GM21447 (cell line): ENCODE measurements around the gene SPEM1.

Source experiments
- ATAC-seq: cut with Tn5 transposase; IDR thresholded peaks from one replicate; pipeline ENCODE4 v1.9.1; 2021; ENCODE audit not compliant: unreplicated experiment

The SPEM1 gene

GRCh38 chr17:7398612-7399011, 21.5 kb upstream of the SPEM1 start:
- no peak for ATAC-seq

GRCh38 chr17:7403043-7403726, 16.9 kb upstream of the SPEM1 start:
- ATAC-seq, result no peak

- ATAC-seq, result no peak
These were observed 16.5 kb upstream of the SPEM1 start for GRCh38 chr17:7403727-7403976.

- peak; percentile 94 for ATAC-seq
These were observed 16.0 kb upstream of the SPEM1 start, which contains the start of gene TMEM256 for GRCh38 chr17:7403977-7404736. Gene TMEM256, minus strand, starts transcription at chr17:7404097. Its CDS starts 13 bp downstream, at chr17:7404084.

- ATAC-seq, result no peak
These were observed 15.3 kb upstream of the SPEM1 start for GRCh38 chr17:7404737-7405349.

- no peak for ATAC-seq
These were observed 14.5 kb upstream of the SPEM1 start for GRCh38 chr17:7405350-7406234.

- no peak for ATAC-seq
These were observed 13.8 kb upstream of the SPEM1 start for GRCh38 chr17:7406235-7406825.

GRCh38 chr17:7407082-7407481, 13.0 kb upstream of the SPEM1 start:
- no peak for ATAC-seq

GRCh38 chr17:7407485-7408251, 12.5 kb upstream of the SPEM1 start, which contains the start of gene NLGN2:
Gene NLGN2, plus strand, starts transcription at chr17:7407845. Its CDS starts 411 bp downstream, at chr17:7408256.
- ATAC-seq, result no peak

GRCh38 chr17:7408252-7408727, 11.8 kb upstream of the SPEM1 start:
- ATAC-seq, result no peak

GRCh38 chr17:7408863-7409262, 11.3 kb upstream of the SPEM1 start:
- no peak for ATAC-seq

GRCh38 chr17:7409716-7410115, 10.4 kb upstream of the SPEM1 start:
- ATAC-seq, result no peak

- ATAC-seq, result no peak
These were observed 9.3 kb upstream of the SPEM1 start for GRCh38 chr17:7410634-7411426.

GRCh38 chr17:7411427-7411750, 8.7 kb upstream of the SPEM1 start:
- no peak for ATAC-seq

GRCh38 chr17:7413346-7413985, 6.7 kb upstream of the SPEM1 start:
- ATAC-seq, result no peak

- no peak for ATAC-seq
These were observed 5.3 kb upstream of the SPEM1 start for GRCh38 chr17:7414837-7415236.

GRCh38 chr17:7415784-7416183, 4.3 kb upstream of the SPEM1 start:
- ATAC-seq, result no peak

GRCh38 chr17:7416323-7416722, 3.8 kb upstream of the SPEM1 start:
- no peak for ATAC-seq
